ENCODE measurements around the gene DGKQ. TPM values are rescaled to one million over a fixed set of nuclear protein-coding genes. Genes with fewer than 3 reads are reported as not detected.
A peak's percentile ranks its signal among the peaks of the same experiment; 100 is the strongest.

DGKQ gene
- total and polyA plus RNA-seq, 2 of the 13 experiments (the other 11 are each of a cell fraction or from before 2014, with no cell fraction given): 4.5 to 7.2 TPM

DNA sequence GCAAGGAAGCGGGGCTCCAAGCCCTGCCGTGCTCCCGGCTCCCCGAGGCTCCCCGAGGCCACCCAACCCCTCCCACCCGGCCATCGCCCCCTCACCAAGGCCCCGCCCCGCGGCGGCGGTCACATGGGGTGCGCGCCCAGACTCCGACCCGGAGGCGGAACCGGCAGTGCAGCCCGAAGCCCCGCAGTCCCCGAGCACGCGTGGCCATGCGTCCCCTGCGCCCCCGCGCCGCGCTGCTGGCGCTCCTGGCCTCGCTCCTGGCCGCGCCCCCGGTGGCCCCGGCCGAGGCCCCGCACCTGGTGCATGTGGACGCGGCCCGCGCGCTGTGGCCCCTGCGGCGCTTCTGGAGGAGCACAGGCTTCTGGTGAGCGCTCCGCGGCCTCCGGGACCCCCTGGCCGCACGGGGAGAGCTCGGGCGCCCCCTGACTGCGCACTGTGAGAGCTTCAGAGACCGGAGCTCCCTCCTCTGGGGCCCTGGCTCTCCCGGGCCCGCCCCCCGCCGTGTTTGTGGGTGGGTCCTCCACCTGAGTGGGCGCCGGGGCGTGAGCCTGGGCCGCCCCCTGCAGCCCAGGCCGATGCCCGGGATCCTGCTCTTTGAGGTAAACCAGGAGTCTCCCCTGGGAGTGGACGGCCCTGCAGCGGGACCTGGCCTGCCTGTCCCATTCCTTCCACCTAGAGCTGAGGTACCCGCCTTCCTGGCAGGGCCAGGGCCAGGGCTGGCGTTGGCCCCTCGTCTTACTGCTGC lies 13.7 kb upstream of the DGKQ start, which contains the start of gene IDUA (continued):
- no peak for TF ChIP-seq SP1 (IDR thresholded peaks at IDR 0.05)
- no peak for TF ChIP-seq SP1 (CRISPR knock-in tag; IDR thresholded peaks at IDR 0.05)
- TF ChIP-seq ZFY (CRISPR knock-in tag; IDR thresholded peaks at IDR 0.05): peak; percentile 82
- 0 out of 2 replicates have a peak, but pooled peaks have one; percentile 30 for TF ChIP-seq ZNF674 (CRISPR knock-in tag; IDR thresholded peaks at IDR 0.05; ENCODE audit: low read depth)
- no peak for TF ChIP-seq NFE2 (CRISPR knock-in tag; IDR thresholded peaks at IDR 0.05)
- TF ChIP-seq, protein P1, sequence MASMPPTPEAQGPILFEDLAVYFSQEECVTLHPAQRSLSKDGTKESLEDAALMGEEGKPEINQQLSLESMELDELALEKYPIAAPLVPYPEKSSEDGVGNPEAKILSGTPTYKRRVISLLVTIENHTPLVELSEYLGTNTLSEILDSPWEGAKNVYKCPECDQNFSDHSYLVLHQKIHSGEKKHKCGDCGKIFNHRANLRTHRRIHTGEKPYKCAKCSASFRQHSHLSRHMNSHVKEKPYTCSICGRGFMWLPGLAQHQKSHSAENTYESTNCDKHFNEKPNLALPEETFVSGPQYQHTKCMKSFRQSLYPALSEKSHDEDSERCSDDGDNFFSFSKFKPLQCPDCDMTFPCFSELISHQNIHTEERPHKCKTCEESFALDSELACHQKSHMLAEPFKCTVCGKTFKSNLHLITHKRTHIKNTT (CRISPR knock-in tag; IDR thresholded peaks at IDR 0.05): no peak
- no peak for TF ChIP-seq SOX13 (IDR thresholded peaks at IDR 0.05)
- TF ChIP-seq SOX13 (CRISPR knock-in tag; conservative IDR thresholded peaks at IDR 0.05 in 1 of 2, IDR thresholded peaks at IDR 0.05 in 1 of 2): no peak; a peak in 1 of 4 replicates
- TF ChIP-seq, protein P2, sequence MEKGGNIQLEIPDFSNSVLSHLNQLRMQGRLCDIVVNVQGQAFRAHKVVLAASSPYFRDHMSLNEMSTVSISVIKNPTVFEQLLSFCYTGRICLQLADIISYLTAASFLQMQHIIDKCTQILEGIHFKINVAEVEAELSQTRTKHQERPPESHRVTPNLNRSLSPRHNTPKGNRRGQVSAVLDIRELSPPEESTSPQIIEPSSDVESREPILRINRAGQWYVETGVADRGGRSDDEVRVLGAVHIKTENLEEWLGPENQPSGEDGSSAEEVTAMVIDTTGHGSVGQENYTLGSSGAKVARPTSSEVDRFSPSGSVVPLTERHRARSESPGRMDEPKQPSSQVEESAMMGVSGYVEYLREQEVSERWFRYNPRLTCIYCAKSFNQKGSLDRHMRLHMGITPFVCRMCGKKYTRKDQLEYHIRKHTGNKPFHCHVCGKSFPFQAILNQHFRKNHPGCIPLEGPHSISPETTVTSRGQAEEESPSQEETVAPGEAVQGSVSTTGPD (CRISPR knock-in tag; IDR thresholded peaks at IDR 0.05): no peak
- TF ChIP-seq, protein P3, sequence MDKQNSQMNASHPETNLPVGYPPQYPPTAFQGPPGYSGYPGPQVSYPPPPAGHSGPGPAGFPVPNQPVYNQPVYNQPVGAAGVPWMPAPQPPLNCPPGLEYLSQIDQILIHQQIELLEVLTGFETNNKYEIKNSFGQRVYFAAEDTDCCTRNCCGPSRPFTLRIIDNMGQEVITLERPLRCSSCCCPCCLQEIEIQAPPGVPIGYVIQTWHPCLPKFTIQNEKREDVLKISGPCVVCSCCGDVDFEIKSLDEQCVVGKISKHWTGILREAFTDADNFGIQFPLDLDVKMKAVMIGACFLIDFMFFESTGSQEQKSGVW (CRISPR knock-in tag; IDR thresholded peaks at IDR 0.05; ENCODE audit: borderline replicate concordance): no peak
- TF ChIP-seq PITX1 (CRISPR knock-in tag; IDR thresholded peaks at IDR 0.05): no peak
- TF ChIP-seq MIER3 (CRISPR knock-in tag; IDR thresholded peaks at IDR 0.05; ENCODE audit: borderline replicate concordance): no peak; the same call in 1 of the 2 replicates
- no peak for TF ChIP-seq SCMH1 (CRISPR knock-in tag; IDR thresholded peaks at IDR 0.05; ENCODE audit: borderline replicate concordance)
- TF ChIP-seq RARG (CRISPR knock-in tag; IDR thresholded peaks at IDR 0.05; ENCODE audit: low read depth): no peak
- TF ChIP-seq ZNF772 (CRISPR knock-in tag; IDR thresholded peaks at IDR 0.05): no peak; the same call in 1 of the 2 replicates
- no peak for TF ChIP-seq TEAD2 (CRISPR knock-in tag; IDR thresholded peaks at IDR 0.05)
- no peak for TF ChIP-seq ISX (CRISPR knock-in tag; conservative IDR thresholded peaks at IDR 0.05)
- TF ChIP-seq SRSF9 (IDR thresholded peaks at IDR 0.05; ENCODE audit: borderline replicate concordance, insufficient read depth, low read depth, low read length, poor library complexity, severe bottlenecking): no peak
- TF ChIP-seq ZFYVE20 (CRISPR knock-in tag; IDR thresholded peaks at IDR 0.05; ENCODE audit: borderline replicate concordance, low read depth): no peak
- no peak for TF ChIP-seq RFX5 (IDR thresholded peaks at IDR 0.05; ENCODE audit: low read depth, low read length)
- TF ChIP-seq NKX3-1 (CRISPR knock-in tag; IDR thresholded peaks at IDR 0.05): no peak
- 0 out of 2 replicates have a peak, but pooled peaks have one; percentile 33 for TF ChIP-seq RNF2 (conservative IDR thresholded peaks at IDR 0.05; ENCODE audit: low read depth)
- TF ChIP-seq EED (CRISPR knock-in tag; IDR thresholded peaks at IDR 0.05): no peak
- TF ChIP-seq FOXA1 (IDR thresholded peaks at IDR 0.05): no peak
- no peak for TF ChIP-seq FOXA1 (CRISPR knock-in tag; IDR thresholded peaks at IDR 0.05)
- TF ChIP-seq, protein P4, sequence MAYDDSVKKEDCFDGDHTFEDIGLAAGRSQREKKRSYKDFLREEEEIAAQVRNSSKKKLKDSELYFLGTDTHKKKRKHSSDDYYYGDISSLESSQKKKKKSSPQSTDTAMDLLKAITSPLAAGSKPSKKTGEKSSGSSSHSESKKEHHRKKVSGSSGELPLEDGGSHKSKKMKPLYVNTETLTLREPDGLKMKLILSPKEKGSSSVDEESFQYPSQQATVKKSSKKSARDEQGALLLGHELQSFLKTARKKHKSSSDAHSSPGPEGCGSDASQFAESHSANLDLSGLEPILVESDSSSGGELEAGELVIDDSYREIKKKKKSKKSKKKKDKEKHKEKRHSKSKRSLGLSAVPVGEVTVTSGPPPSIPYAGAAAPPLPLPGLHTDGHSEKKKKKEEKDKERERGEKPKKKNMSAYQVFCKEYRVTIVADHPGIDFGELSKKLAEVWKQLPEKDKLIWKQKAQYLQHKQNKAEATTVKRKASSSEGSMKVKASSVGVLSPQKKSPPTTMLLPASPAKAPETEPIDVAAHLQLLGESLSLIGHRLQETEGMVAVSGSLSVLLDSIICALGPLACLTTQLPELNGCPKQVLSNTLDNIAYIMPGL (CRISPR knock-in tag; IDR thresholded peaks at IDR 0.05; ENCODE audit: borderline replicate concordance in 1 of 2, low read depth in 1 of 2): peak; percentile 72 to 73; a peak in 3 of 4 replicates
- TF ChIP-seq ZNF572 (CRISPR knock-in tag; IDR thresholded peaks at IDR 0.05): 0 out of 2 replicates have a peak, but pooled peaks have one; percentile 40
